DMS153 treated with DMSO at 0.1 percent for 48 hours (cell line): ENCODE measurements around the gene ZC3H7A.

Source experiments
- DNase-seq: peaks from one replicate; lab custom pipeline; 2025; ENCODE audit not compliant: unreplicated experiment; lab: John Stamatoyannopoulos, UW

The ZC3H7A gene

GRCh38 chr16:11779074-11779473, 18.0 kb downstream of the ZC3H7A start:
- no peak for DNase-seq

- no peak for DNase-seq
Measured at GRCh38 chr16:11774065-11774626, 22.9 kb downstream of the ZC3H7A start.

GRCh38 chr16:11768849-11769248, 28.2 kb downstream of the ZC3H7A start:
- no peak for DNase-seq

GRCh38 chr16:11762431-11762830, 34.6 kb downstream of the ZC3H7A start:
- DNase-seq, result no peak

GRCh38 chr16:11759997-11760396, 37.1 kb downstream of the ZC3H7A start:
- DNase-seq, result no peak

- no peak for DNase-seq
Measured at GRCh38 chr16:11759163-11759834, 37.8 kb downstream of the ZC3H7A start.

GRCh38 chr16:11757671-11758545, 39.1 kb downstream of the ZC3H7A start:
- no peak for DNase-seq

- no peak for DNase-seq
Measured at GRCh38 chr16:11756248-11756647, 40.8 kb downstream of the ZC3H7A start.

GRCh38 chr16:11755022-11755760, 41.9 kb downstream of the ZC3H7A start:
- no peak for DNase-seq

- no peak for DNase-seq
Measured at GRCh38 chr16:11752856-11753255, 44.2 kb downstream of the ZC3H7A start.

GRCh38 chr16:11750056-11750455, 47.0 kb downstream of the ZC3H7A start:
- no peak for DNase-seq

GRCh38 chr16:11748404-11749254, 48.4 kb downstream of the ZC3H7A start:
- no peak for DNase-seq

- DNase-seq, result no peak
Measured at GRCh38 chr16:11747949-11748403, 49.1 kb downstream of the ZC3H7A start.

GRCh38 chr16:11744075-11744470, 53.0 kb downstream of the ZC3H7A start:
- DNase-seq, result no peak

- DNase-seq, result no peak
Measured at GRCh38 chr16:11743308-11744074, 53.6 kb downstream of the ZC3H7A start.

- DNase-seq, result peak; percentile 95
Measured at GRCh38 chr16:11742536-11743307, 54.3 kb downstream of the ZC3H7A start, which contains the start of gene TXNDC11. Gene TXNDC11, minus strand, starts transcription at chr16:11742857. Its CDS starts 127 bp downstream, at chr16:11742730.

- DNase-seq, result no peak
Measured at GRCh38 chr16:11742093-11742535, 54.9 kb downstream of the ZC3H7A start.

GRCh38 chr16:11740567-11740966, 56.5 kb downstream of the ZC3H7A start:
- no peak for DNase-seq
